GM12874 (cell line): ENCODE results near the gene DLG1.

ENCODE experiments used
- CTCF ChIP-seq: IDR thresholded peaks from 2 replicates; pipeline ENCODE4 v1.5.1; 2011; ENCODE audit warnings: low read depth, mild to moderate bottlenecking, control low read depth, low read length, moderate library complexity; ENCODE audit not compliant: insufficient read depth

The DLG1 gene

GRCh38 chr3:197256836-197257444 lies 41.5 kb downstream of the DLG1 start:
- TF ChIP-seq CTCF = peak; percentile 33; the same call in 1 of the 2 replicates

GRCh38 chr3:197256104-197256503 lies 42.3 kb downstream of the DLG1 start:
- no peak for TF ChIP-seq CTCF

GRCh38 chr3:197253238-197253947 lies 45.0 kb downstream of the DLG1 start:
- no peak for TF ChIP-seq CTCF

GRCh38 chr3:197249542-197249941 lies 48.9 kb downstream of the DLG1 start:
- TF ChIP-seq CTCF = no peak

- TF ChIP-seq CTCF = no peak
These were observed 50.1 kb downstream of the DLG1 start for GRCh38 chr3:197248341-197248740.

- no peak for TF ChIP-seq CTCF
These were observed 53.7 kb downstream of the DLG1 start for GRCh38 chr3:197244751-197245150.

GRCh38 chr3:197242784-197243432 lies 55.5 kb downstream of the DLG1 start:
- no peak for TF ChIP-seq CTCF
